NCI-H1694 treated with DMSO at 0.1 percent for 48 hours (cell line): ENCODE data around the gene SLC33A1.
"Not testable (repeated sequence)": the region's sequence is repeated elsewhere in the genome, so short reads cannot be mapped to it uniquely, and the experiment has no call there.

Source experiments
- DNase-seq: peaks from one replicate; lab custom pipeline; 2025; lab: John Stamatoyannopoulos, UW

The SLC33A1 gene

GRCh38 chr3:155861476-155862183, 7.4 kb upstream of the SLC33A1 start:
- no peak for DNase-seq

GRCh38 chr3:155860424-155860823, 6.2 kb upstream of the SLC33A1 start:
- DNase-seq = not testable (repeated sequence)

- DNase-seq = peak; percentile 46
Observed at GRCh38 chr3:155859859-155860258, 5.6 kb upstream of the SLC33A1 start.

- DNase-seq = peak; percentile 8
Observed at GRCh38 chr3:155853214-155854140, 750 bp downstream of the SLC33A1 start.

GRCh38 chr3:155852341-155852740, 1.9 kb downstream of the SLC33A1 start:
- DNase-seq = no peak

- not testable (repeated sequence) for DNase-seq
Observed at GRCh38 chr3:155849404-155849803, 4.8 kb downstream of the SLC33A1 start.

GRCh38 chr3:155847993-155848392, 6.2 kb downstream of the SLC33A1 start:
- DNase-seq = no peak

- DNase-seq = no peak
Observed at GRCh38 chr3:155846119-155846518, 8.1 kb downstream of the SLC33A1 start.

- no peak for DNase-seq
Observed at GRCh38 chr3:155843569-155843968, 10.7 kb downstream of the SLC33A1 start.

- no peak for DNase-seq
Observed at GRCh38 chr3:155835341-155836071, 18.7 kb downstream of the SLC33A1 start.

GRCh38 chr3:155828490-155829098, 25.6 kb downstream of the SLC33A1 start:
- not testable (repeated sequence) for DNase-seq

GRCh38 chr3:155815030-155815545, 39.1 kb downstream of the SLC33A1 start:
- DNase-seq = no peak

GRCh38 chr3:155813224-155813623, 41.0 kb downstream of the SLC33A1 start:
- DNase-seq = not testable (repeated sequence)

- DNase-seq = no peak
Observed at GRCh38 chr3:155809181-155809580, 45.0 kb downstream of the SLC33A1 start.

GRCh38 chr3:155807823-155808222, 46.4 kb downstream of the SLC33A1 start:
- no peak for DNase-seq

GRCh38 chr3:155805802-155806618, 48.2 kb downstream of the SLC33A1 start, which contains the start of gene C3orf33:
Gene C3orf33 (minus strand): TSS chr3:155806278. CDS start chr3:155806252, 26 bp downstream.
- peak; percentile 72 for DNase-seq

GRCh38 chr3:155805204-155805801, 48.9 kb downstream of the SLC33A1 start:
- no peak for DNase-seq

- no peak for DNase-seq
Observed at GRCh38 chr3:155804323-155804722, 49.9 kb downstream of the SLC33A1 start.

- no peak for DNase-seq
Observed at GRCh38 chr3:155792532-155792931, 61.7 kb downstream of the SLC33A1 start.

GRCh38 chr3:155791190-155791589, 63.0 kb downstream of the SLC33A1 start:
- DNase-seq = no peak
